Inflammatory macrophage treated with lipopolysaccharide for 4 hours (primary cell): ENCODE data around the gene ZIK1.

Experiments
- DNase-seq: peaks from one replicate; pipeline ENCODE4 v3.0.0-alpha.2; 2020

ZIK1 gene

GRCh38 chr19:57583521-57584416 lies at the start of gene ZIK1:
TSS of gene ZIK1 (plus strand) at chr19:57584145. CDS start at chr19:57584357, 212 bp downstream.
- DNase-seq: peak; percentile 89

GRCh38 chr19:57537953-57538547 lies 45.9 kb upstream of the ZIK1 start:
- no peak for DNase-seq

- no peak for DNase-seq
Measured at GRCh38 chr19:57546513-57546912, 37.4 kb upstream of the ZIK1 start.

- DNase-seq: no peak
Measured at GRCh38 chr19:57552432-57552831, 31.5 kb upstream of the ZIK1 start.

- DNase-seq: no peak
Measured at GRCh38 chr19:57557659-57558058, 26.3 kb upstream of the ZIK1 start.

GRCh38 chr19:57558525-57558924 lies 25.4 kb upstream of the ZIK1 start:
- no peak for DNase-seq

GRCh38 chr19:57559008-57559403 lies 24.9 kb upstream of the ZIK1 start:
- no peak for DNase-seq

- peak; percentile 82 for DNase-seq
Measured at GRCh38 chr19:57559404-57560025, 24.4 kb upstream of the ZIK1 start, which contains the start of gene ZNF550. TSS of gene ZNF550 (minus strand) at chr19:57559863. CDS start at chr19:57559682, 181 bp downstream.

GRCh38 chr19:57560049-57560491 lies 23.9 kb upstream of the ZIK1 start:
- DNase-seq: no peak

GRCh38 chr19:57563547-57563946 lies 20.4 kb upstream of the ZIK1 start:
- DNase-seq: no peak

GRCh38 chr19:57566396-57567265 lies 17.3 kb upstream of the ZIK1 start:
- peak; percentile 18 for DNase-seq

GRCh38 chr19:57570707-57571106 lies 13.2 kb upstream of the ZIK1 start:
- DNase-seq: no peak

- no peak for DNase-seq
Measured at GRCh38 chr19:57572415-57572947, 11.5 kb upstream of the ZIK1 start.

- DNase-seq: no peak
Measured at GRCh38 chr19:57576661-57577060, 7.3 kb upstream of the ZIK1 start.

GRCh38 chr19:57578487-57579205 lies 5.3 kb upstream of the ZIK1 start, which contains the start of gene ZNF416:
TSS of gene ZNF416 (minus strand) at chr19:57578911. CDS start at chr19:57578704, 207 bp downstream.
- peak; percentile 99 for DNase-seq

GRCh38 chr19:57583104-57583520 lies 833 bp upstream of the ZIK1 start:
- no peak for DNase-seq

- DNase-seq: no peak
Measured at GRCh38 chr19:57587529-57587928, 3.6 kb downstream of the ZIK1 start.

- no peak for DNase-seq
Measured at GRCh38 chr19:57599377-57599760, 15.4 kb downstream of the ZIK1 start.

- peak; percentile 91 for DNase-seq
Measured at GRCh38 chr19:57599761-57600383, 15.9 kb downstream of the ZIK1 start, which contains the start of gene ZNF530. TSS of gene ZNF530 (plus strand) at chr19:57599885. CDS start at chr19:57604346, 4,461 bp downstream.

GRCh38 chr19:57606931-57607330 lies 23.0 kb downstream of the ZIK1 start:
- no peak for DNase-seq

- DNase-seq: no peak
Measured at GRCh38 chr19:57611113-57611512, 27.2 kb downstream of the ZIK1 start.
